ENCODE data around the gene ZNF677. TPM values are rescaled to one million over a fixed set of nuclear protein-coding genes. Genes with fewer than 3 reads are reported as not detected.
"Not testable (repeated sequence)": the region's sequence is repeated elsewhere in the genome, so short reads cannot be mapped to it uniquely, and the experiment has no call there.

Gene ZNF677
- polyA plus RNA-seq (ENCODE audit: insufficient read length): 26.4 TPM

DNA sequence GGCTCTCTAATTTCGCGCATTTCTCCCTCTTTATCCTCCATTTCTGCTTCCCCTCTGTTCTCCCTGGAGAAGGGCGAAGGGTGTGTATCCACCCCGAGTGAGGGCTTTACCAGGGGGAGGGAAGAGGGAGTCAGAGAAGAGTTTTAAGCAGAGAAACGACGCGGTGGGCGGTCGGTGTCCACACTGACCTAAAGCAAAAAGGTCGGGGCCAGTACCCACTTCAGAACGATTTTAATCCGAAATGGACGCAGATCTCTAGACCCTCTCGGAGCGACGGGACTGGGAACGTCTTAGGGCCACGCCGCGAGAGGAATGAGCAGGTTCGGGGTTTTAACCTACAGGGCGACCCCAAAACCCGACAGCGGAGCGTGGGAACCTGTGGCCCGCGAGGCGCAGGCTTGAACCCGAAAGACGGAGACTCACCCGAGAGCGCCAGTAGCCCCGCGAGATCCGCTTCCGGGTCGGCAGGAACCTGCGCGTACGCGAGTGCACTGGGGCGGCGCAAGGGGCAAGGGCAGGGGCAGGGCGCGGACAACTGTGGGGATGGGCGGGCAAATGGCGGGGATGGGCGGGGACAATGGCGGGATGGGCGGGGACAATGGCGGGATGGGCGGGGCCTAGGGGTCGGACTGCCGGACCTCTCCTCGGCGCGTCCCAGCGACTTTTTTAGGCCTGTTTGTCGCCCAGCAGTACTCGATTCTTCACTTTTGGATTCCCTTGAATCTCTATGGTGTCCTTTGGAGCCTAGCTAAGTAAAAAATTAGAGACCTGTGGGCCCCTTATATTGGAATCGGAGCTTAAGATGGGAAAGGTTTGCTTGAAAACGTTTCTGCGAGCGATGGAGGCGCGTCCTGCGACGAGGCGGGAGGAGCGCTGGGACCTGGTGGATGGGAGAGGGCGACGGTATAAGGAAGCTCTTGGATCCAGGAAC is at the start of gene ZNF677:
Gene ZNF677 (minus strand): TSS at position 463 of the 931 bp plus-strand sequence. CDS start 3,323 bp downstream, outside the sequence.
- no peak for DNase-seq (ENCODE audit: low read depth)

DNA sequence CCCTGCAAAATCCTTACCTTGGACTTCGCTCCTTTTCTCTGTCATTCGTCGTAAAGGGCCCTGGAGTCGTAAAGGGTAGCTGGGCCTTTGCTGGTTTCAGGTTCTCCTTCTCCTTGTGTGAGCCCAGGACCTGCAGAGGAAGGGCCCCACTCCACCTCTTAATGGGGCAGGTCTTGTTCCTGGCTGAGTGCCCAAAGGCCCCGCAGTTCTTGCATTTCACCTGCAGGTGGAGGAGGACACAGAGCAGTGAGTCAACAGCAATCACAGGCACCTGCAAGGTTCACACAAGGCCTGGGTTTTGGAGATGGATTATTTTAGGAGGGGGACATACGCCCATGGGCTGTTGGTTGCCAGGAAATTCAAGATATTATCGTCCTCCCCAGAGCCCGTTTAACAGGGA is 46.7 kb upstream of the ZNF677 start:
- not testable (repeated sequence) for DNase-seq (ENCODE audit: low read depth)

DNA sequence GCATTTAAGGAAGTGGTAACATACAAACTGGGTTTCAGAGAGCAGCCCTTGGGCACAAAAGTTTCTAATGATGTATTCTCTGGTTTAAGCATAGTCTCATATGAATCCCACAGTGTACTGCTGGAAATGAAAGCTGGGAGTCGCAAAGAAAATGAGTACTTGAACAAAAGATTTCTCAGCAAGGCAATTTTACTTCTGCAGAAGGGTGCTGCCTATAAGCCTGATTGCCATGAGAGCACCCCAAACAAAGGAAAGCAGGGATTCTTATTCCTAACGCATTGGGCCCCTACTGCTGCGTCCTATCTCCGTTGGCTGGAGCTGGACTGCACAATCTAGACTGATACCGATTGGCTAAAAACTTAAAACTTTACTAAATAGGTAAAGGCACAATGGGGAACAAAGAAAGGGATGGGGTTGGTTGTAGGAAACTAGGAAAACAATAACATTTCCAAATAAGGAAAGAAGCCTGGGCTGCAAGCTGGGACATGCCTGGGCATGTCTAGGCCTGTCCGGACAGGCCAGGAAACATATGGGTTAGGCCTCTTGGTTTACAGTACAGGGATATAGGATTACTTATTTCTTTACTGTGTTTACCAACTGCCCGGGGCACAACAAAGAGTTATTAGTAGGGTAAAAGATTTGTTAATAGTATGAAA is 40.2 kb upstream of the ZNF677 start:
- DNase-seq (ENCODE audit: low read depth): no peak

DNA sequence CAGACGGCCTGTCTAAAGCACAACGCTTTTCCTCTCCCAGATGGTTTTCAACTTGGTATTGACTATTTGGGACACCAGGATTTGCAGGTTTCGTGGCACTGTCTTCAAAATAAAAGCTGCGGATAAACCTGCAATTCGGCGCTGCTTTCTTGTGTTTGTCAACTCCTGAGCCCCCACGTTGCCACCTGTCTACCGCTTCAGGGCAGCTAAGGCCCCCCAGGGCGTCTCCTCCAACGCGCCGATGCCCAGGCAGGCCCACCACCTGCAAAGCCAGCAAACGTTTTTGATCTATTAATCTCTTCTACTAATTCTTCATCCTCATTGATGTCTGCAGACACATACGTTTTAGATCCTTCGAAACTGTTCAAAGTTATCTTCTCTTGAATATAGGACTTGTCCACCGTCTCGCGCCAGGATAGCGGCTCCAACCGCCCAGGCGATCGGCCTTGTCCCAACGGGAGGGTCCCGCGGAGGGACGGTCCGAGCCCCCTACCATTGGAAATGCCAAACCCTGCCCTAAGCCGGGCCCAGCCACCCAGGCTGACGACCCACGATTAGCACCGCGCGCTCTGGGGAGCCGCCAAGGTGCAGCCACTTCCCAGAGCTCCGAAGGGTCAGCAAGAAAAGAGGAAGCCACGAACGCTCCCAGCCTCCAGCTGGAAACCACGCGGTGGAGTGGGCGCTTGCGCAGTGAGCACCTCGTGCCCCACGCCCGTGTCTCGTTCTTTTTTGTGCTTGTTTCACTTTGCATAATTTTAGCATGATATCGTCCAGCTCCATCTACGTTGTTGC is 36.3 kb upstream of the ZNF677 start:
- no peak for DNase-seq (ENCODE audit: low read depth)

DNA sequence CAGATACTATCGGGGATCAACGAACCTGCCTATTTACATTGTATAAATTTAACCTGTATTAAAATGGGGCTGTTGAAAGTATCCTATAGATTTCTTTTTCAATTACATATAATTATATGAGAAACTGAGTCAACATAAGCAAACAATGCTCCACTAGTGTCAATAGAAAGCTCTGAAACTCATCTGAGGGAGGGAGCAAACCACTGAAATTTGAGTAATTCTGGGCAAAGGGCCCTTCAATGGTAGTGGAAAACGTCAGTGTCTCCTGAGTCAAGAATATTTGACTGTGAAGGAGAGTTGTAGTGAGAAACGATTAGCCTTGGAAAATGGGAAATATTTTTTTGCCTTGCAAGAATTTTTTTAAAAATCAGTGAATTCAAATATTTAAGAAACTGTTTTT is 30.4 kb upstream of the ZNF677 start:
- no peak for DNase-seq (ENCODE audit: low read depth)

DNA sequence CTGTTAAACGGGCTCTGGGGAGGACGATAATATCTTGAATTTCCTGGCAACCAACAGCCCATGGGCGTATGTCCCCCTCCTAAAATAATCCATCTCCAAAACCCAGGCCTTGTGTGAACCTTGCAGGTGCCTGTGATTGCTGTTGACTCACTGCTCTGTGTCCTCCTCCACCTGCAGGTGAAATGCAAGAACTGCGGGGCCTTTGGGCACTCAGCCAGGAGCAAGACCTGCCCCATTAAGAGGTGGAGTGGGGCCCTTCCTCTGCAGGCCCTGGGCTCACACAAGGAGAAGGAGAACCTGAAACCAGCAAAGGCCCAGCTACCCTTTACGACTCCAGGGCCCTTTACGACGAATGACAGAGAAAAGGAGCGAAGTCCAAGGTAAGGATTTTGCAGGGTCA is 27.3 kb upstream of the ZNF677 start:
- DNase-seq (ENCODE audit: low read depth): not testable (repeated sequence)

DNA sequence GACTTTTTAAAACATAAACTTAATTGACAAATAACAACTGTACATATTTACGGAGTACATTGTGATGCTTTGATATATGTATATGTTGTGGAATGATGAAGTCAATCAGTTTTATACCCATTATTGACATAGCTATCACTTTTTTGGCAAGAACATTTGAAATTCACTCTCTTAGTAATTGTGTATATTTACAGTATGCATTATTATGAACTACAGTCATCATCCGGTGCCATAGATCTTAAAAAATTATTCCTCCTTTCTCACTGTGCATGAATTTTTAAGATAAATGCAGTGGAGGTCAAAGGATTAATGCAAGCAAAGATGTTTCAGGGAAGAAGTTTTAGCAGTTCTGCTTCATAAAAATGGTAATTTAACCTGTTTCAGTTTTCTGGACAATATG is 20.8 kb upstream of the ZNF677 start:
- no peak for DNase-seq (ENCODE audit: low read depth)

DNA sequence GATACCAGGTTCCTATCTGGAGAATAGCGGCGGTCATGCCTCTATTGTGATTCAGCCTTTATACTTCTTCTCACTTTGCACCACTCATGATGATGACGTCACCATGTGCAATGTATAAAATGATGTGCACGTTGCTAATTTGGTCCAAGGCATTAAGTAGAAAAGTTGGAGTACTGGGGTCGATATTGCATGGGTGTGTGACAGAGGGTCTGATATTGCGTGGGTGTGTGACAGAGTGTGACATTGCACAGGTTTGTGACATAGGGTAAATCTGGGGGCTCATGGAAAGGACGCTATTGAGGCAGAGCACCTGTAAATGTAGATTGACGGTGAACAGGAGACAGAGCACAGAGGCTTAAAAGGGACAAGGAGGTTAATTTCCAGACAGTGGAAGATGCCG is 17.4 kb upstream of the ZNF677 start:
- no peak for DNase-seq (ENCODE audit: low read depth)

DNA sequence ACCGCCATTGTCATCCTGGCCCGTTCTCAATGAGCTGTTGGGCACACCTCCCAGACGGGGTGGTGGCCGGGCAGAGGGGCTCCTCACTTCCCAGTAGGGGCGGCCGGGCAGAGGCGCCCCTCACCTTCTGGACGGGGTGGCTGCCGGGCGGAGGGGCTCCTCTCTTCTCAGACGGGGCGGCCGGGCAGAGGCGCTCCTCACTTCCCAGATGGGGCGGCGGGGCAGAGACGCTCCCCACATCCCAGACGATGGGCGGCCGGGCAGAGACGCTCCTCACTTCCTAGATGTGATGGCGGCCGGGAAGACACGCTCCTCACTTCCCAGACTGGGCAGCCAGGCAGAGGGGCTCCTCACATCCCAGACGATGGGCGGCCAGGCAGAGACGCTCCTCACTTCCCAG is 15.2 kb upstream of the ZNF677 start:
- DNase-seq (ENCODE audit: low read depth): not testable (repeated sequence)

DNA sequence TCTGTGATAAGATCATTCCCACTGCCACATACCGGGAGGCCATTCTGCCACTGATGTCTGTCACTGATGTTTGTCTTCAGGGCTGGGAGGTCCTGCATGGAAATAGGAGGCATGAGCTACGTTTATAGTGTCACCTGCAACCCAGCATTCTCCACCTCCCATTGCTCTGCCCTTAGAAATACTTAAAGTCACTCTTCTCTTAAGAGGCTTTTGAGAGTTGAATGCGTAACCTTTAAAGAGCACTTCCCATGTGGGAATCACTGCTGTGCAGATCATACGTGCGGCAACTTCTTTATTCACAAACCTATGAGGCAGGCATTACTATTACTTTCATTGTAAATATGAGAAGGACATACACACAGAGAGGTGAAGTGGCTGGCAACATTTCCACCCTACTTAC is 12.9 kb upstream of the ZNF677 start, which contains the start of gene VN1R4:
Gene VN1R4 (minus strand): TSS at position 101 of the 400 bp plus-strand sequence. CDS start 58 bp downstream, at position 43.
- not testable (repeated sequence) for DNase-seq (ENCODE audit: low read depth)

DNA sequence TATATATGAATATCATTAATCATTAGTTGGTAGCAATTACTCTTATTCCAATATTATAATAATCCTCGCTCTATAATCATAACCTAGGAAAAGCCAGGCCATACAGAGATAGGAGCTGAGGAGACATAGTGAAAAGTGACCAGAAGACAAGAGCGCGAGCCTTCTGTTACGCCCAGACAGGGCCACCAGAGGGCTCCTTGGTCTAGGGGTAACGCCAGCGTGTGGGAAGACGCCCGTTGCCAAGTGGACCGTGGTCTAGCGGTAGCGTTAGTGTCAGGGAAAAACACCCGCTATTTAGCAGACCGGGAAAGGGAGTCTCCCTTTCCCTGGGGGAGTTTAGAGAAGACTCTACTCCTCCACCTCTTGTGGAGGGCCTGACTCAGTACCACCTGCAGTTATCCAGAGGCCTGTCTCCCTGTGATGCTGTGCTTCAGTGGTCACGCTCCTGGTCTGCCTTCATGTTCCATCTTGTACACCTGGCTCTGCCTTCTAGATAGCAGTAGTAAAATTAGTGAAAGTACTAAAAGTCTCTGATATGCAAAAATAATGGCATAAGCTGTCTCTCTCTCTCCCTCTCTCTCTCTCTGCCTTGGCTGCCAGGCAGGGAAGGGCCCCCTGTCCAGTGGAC is 3.2 kb upstream of the ZNF677 start, which contains the start of gene VN1R2:
Gene VN1R2 (plus strand): TSS at position 578 of the 628 bp plus-strand sequence. CDS start 84 bp downstream, outside the sequence.
- not testable (repeated sequence) for DNase-seq (ENCODE audit: low read depth)

DNA sequence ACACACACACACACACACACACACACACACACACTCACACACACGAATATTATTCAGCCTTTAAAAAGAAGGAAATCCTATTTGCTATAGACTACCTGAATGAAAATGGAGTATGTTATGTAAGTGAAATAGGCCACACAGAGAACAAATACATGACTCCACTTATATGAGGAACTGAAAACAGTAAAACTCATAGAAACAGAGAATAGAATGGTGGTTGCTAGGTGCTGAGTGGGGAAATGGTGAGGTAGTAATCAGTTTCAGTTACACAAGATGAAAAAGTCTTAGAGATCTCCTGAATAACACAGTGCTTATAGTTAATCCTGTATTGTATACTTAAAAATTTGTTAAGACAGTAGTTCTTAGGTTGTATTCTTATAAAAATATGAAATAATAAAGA is 8.2 kb downstream of the ZNF677 start:
- DNase-seq (ENCODE audit: low read depth): no peak

DNA sequence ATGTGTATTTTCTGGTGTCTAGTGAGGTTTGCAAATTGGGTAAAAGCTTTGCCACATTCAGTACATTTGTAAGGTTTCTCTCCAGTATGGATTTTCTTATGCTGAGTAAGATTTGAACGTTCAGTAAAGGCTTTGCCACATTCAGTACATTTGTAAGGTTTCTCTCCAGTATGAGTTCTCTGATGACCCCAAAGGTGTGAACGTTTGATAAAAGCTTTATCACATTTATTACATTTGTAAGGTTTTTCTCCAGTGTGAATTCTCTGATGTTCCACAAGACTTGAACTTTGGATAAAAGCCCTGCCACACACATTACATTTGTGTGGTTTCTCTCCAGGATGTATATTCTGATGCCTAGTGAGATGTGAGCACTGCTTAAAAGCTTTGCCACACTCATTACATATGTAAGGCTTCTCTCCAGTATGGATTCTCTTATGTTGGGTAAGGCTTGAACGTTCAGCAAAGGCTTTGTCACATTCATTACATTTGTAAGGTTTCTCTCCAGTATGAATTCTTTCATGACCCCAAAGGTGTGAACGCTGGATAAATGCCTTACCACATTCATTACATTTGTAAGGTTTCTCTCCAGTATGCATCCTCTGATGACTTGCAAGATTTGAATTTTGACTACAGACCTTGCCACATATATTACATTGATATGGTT is 17.4 kb downstream of the ZNF677 start:
- DNase-seq (ENCODE audit: low read depth): no peak

DNA sequence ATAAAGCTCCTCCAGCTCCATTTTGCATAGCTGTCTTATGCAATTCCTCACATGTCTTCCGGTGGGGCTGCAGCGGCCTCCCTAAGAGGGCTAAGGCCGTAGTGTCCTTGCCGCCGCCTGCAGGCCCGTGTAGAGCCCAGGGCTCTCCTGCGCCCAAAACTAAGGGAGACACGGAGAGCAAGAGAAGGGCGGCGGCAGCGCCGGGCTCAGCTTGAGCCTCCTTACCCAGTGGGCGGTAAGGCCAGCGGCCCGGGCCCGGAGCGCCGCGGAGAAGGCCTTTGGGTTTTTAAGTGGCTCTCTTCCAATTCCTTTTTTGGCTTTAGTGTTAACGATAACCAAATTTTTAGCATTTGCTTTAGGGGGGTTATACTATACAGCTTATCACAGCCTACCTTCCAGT is 30.1 kb downstream of the ZNF677 start:
- no peak for DNase-seq (ENCODE audit: low read depth)

DNA sequence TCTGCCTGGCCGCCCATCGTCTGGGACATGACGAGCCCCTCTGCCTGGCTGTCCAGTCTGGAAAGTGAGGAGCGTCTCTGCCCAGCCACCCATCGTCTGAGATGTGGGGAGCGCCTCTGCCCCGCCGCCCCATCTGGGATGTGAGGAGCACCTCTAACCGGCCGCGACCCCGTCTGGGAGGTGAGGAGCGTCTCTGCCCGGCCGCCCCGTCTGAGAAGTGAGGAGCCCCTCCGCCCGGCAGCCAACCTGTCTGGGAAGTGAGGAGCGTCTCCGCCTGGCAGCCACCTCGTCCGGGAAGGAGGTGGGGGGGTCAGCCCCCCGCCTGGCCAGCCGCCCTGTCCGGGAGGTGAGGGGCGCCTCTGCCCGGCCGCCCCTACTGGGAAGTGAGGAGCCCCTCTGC is 32.0 kb downstream of the ZNF677 start:
- DNase-seq (ENCODE audit: low read depth): not testable (repeated sequence)

DNA sequence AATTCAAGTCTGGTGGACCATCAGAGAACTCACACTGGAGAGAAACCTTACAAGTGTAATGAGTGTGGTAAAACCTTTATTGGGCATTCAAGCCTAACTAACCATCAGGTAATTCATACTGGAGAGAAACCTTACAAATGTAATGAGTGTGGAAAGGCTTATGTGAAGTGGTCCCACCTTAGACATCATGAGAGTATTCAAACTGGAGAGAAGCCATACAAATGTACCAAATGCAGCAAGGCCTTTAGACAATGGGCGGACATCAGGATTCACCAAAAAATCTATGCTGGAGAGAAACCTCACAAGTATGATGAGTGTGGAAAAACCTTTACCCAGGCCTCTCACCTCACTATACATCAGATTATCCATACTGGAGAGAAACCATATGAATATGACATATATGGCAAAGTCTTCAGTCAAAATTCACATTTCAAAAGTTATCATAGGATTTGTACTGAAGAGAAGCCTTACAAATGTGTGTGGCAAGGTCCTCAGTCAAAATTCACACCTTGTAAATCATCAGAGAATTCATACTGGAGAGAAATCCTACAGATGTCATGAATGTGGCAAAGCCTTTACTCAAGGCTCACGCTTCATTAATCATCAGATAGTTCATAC is 41.9 kb downstream of the ZNF677 start:
- no peak for DNase-seq (ENCODE audit: low read depth)

DNA sequence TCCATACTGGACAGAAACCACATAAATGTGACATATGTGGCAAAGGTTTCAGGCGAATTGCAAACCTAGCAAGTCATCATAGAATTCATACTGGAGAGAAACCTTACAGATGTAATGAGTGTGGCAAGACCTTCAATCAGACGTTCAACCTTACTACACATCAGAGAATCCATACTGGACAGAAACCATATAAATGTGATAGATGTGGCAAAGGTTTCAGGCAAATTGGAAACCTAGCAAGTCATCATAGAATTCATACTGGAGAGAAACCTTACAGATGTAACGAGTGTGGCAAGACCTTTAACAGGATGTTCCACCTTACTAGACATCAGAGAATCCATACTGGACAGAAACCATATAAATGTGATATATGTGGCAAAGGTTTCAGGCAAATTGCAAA is 43.1 kb downstream of the ZNF677 start:
- not testable (repeated sequence) for DNase-seq (ENCODE audit: low read depth)

DNA sequence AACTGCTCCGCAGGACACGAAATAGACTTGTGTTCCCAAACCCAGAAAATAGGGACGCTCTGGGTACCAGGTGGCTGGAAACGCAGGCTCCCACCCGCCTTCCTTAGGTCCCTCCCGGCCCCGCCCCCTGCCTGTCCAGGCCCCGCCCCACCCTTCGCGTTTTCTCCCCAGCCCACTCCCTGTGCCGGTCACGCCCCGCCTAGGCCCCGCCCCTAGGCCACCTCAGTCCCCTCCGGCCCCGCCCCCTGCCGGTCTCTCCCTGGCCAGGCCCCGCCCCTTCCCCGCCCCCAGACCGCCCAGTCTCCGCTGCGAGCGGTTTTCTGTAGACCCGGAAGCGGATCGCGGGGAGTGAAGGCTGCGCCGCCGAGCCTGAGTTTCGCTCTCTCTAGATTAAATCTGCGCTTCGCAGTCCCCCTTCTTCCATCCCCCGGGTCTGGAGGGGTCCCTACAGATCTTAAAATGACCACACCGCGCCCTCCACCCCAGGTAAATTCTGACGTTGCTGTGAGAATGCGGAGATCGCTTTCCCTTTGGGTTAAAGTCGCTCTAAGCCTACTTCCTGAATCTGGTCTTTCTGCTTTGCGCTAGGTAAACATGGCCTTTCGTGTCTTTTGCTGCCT is 57.8 kb downstream of the ZNF677 start:
- DNase-seq (ENCODE audit: low read depth): peak; percentile 52

DNA sequence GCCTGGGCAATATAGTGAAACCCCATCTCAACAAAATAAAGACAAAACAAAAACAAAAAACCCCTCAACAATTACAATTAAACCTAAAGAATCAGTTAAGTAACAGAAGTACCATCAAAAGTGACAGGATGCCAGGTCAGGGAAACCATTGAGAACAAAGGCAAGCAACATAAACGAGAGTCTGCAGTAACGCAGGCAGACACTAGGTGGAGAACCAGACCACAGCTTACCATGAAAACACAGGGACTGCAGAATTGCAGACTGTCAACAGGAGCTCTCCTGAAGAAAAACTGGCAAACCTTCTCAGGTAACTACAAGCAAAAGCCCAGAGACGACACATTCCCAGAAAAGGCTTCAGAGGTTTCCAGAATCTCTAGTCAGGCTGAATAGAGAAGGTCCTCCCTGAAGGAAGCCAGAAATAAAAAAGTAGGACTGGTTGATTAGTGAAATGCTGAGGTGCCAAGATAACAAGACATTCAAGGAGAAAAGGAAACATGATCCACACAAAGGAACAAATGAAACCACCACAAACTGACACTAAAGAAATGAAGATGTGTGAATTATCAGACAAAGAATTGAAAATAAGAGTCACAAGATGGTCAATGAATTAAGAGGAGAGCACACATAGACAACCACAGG is 59.3 kb downstream of the ZNF677 start:
- peak; percentile 80 for DNase-seq (ENCODE audit: low read depth)

Data from forelimb muscle (tissue), 1 donor.